GM18951 (cell line): ENCODE results near the gene PAM16.

ENCODE experiments used
- POLR2A ChIP-seq: IDR thresholded peaks from 4 replicates; pipeline ENCODE4 v1.6.1; 2011; ENCODE audit warnings: mild to moderate bottlenecking; ENCODE audit not compliant: insufficient read length, insufficient read depth; ENCODE audit errors: extremely low read depth
- in situ Hi-C: fragments of 300-500 bp; cut with MboI; formaldehyde crosslinking; loops from one replicate; pipeline ENCODE4 v1.12.0; 2022; ENCODE audit warnings: low sequenced_read_pairs, mixed read lengths, inconsistent platforms; ENCODE audit not compliant: unreplicated experiment

Gene PAM16

GRCh38 chr16:4361033-4361943 is 10.2 kb upstream of the PAM16 start:
- TF ChIP-seq POLR2A, result no peak
- in situ Hi-C loops, result no loop called here

GRCh38 chr16:4360538-4361021 is 9.5 kb upstream of the PAM16 start:
- in situ Hi-C loops, result no loop called here

GRCh38 chr16:4359914-4360313 is 8.8 kb upstream of the PAM16 start:
- TF ChIP-seq POLR2A, result no peak
- in situ Hi-C loops, result no loop called here

More at GRCh38 chr16:4360538-4361021, 9.5 kb upstream of the PAM16 start:
- TF ChIP-seq POLR2A, result no peak

GRCh38 chr16:4358831-4359561 is 7.9 kb upstream of the PAM16 start:
- TF ChIP-seq POLR2A, result no peak
- in situ Hi-C loops, result no loop called here

GRCh38 chr16:4358236-4358635 is 7.1 kb upstream of the PAM16 start:
- in situ Hi-C loops, result no loop called here
- no peak for TF ChIP-seq POLR2A

GRCh38 chr16:4356820-4357219 is 5.7 kb upstream of the PAM16 start:
- in situ Hi-C loops, result no loop called here
- TF ChIP-seq POLR2A, result no peak

GRCh38 chr16:4354512-4355409 is 3.6 kb upstream of the PAM16 start:
- in situ Hi-C loops, result no loop called here
- TF ChIP-seq POLR2A, result no peak

GRCh38 chr16:4353675-4354074 is 2.6 kb upstream of the PAM16 start:
- no peak for TF ChIP-seq POLR2A
- in situ Hi-C loops, result no loop called here

GRCh38 chr16:4352843-4353242 is 1.7 kb upstream of the PAM16 start:
- in situ Hi-C loops, result no loop called here

GRCh38 chr16:4351880-4352279 is 759 bp upstream of the PAM16 start:
- in situ Hi-C loops, result no loop called here
- no peak for TF ChIP-seq POLR2A

More at GRCh38 chr16:4352843-4353242, 1.7 kb upstream of the PAM16 start:
- TF ChIP-seq POLR2A, result no peak

- no peak for TF ChIP-seq POLR2A
- in situ Hi-C loops, result no loop called here
These were observed 745 bp downstream of the PAM16 start for GRCh38 chr16:4350365-4350786.

GRCh38 chr16:4349332-4349731 is 1.8 kb downstream of the PAM16 start:
- in situ Hi-C loops, result no loop called here

More at GRCh38 chr16:4349332-4349731, 1.8 kb downstream of the PAM16 start:
- no peak for TF ChIP-seq POLR2A
